ENCODE results near the gene FBXO42. TPM values are rescaled to one million over a fixed set of nuclear protein-coding genes. Genes with fewer than 3 reads are reported as not detected.

FBXO42 gene
- total RNA-seq = 10 to 100 TPM; 12.3 to 16.9 TPM

GRCh38 chr1:16351994-16352841, at the start of gene FBXO42:
FBXO42 (minus strand) TSS chr1:16352480; CDS start chr1:16315418, 37,062 bp downstream.

GRCh38 chr1:16366722-16367257, 14.5 kb upstream of the FBXO42 start, which contains the start of gene SZRD1:
SZRD1 (plus strand) TSS chr1:16367242; CDS start chr1:16367258, 16 bp downstream.

GRCh38 chr1:16236511-16237342, 115.6 kb downstream of the FBXO42 start, which contains the start of gene CPLANE2:
CPLANE2 (minus strand) TSS chr1:16237183; CDS start chr1:16236742, 441 bp downstream.

GRCh38 chr1:16212251-16212961, 139.9 kb downstream of the FBXO42 start, which contains the start of gene ARHGEF19:
ARHGEF19 (minus strand) TSS chr1:16212652; CDS start chr1:16209054, 3,598 bp downstream.

Small RNA genes within 50 kb of the gene (small RNA-seq; reads per million reads assigned to genes)
- gene MT1XP1 = 0.29 to 0.34 reads per million in 2 donors

Other genes with a start within 250 kb of the FBXO42 start
- gene EPHA2, start 196.4 kb downstream of the FBXO42 start, total RNA-seq = 10 to 100 TPM in 1 of 2 donors, 1 to 10 TPM in 1; 2.1 to 11.7 TPM
- 1 to 10 TPM; 5.2 to 5.3 TPM for gene ARHGEF19, start 139.8 kb downstream of the FBXO42 start, total RNA-seq
- 1 to 10 TPM; 5.7 to 7.2 TPM for gene CPLANE2, start 115.3 kb downstream of the FBXO42 start, total RNA-seq
- 10 to 100 TPM; 64.0 to 70.6 TPM for gene SZRD1, start 14.8 kb upstream of the FBXO42 start, total RNA-seq
- not detected for gene SPATA21, start 84.9 kb upstream of the FBXO42 start, total RNA-seq
- gene NECAP2, start 88.2 kb upstream of the FBXO42 start, total RNA-seq = 10 to 100 TPM; 62.6 to 64.4 TPM
- gene RNU1-1, start 161.8 kb upstream of the FBXO42 start, total RNA-seq = under 1 TPM; under 0.01 TPM